AG04449 (cell line): Measurements from ENCODE around the gene GRM7.

Experiments used
- CTCF ChIA-PET: fragments of 350-600 bp; formaldehyde crosslinking; extraction: SDS; loops from one replicate; lab custom pipeline; 2021; ENCODE audit warnings: antibody characterized with exemption; lab: Yijun Ruan, JAX
- POLR2A ChIA-PET: fragments of 400-600, 350-600 bp; formaldehyde crosslinking; extraction: SDS; loops from one replicate; lab custom pipeline; 2020; ENCODE audit warnings: antibody characterized with exemption, inconsistent platforms; lab: Yijun Ruan, JAX
- DNase-seq: peaks from one replicate; pipeline ENCODE4 v3.0.0-alpha.2; 2010; ENCODE audit warnings: low read depth, low spot score
- H3K4me3 ChIP-seq: 2 replicates; pipeline ENCODE4 v1.5.1; 2011; ENCODE audit warnings: low read depth, mild to moderate bottlenecking, control low read depth, low read length
- TF ChIP-seq, protein P1 (sequence below): IDR thresholded peaks from one replicate; pipeline ENCODE4 v1.5.1; 2011; ENCODE audit warnings: mild to moderate bottlenecking, moderate library complexity, low read length, control low read depth, inconsistent platforms; ENCODE audit not compliant: insufficient read depth; ENCODE audit errors: missing control alignments

GRM7 gene

DNA sequence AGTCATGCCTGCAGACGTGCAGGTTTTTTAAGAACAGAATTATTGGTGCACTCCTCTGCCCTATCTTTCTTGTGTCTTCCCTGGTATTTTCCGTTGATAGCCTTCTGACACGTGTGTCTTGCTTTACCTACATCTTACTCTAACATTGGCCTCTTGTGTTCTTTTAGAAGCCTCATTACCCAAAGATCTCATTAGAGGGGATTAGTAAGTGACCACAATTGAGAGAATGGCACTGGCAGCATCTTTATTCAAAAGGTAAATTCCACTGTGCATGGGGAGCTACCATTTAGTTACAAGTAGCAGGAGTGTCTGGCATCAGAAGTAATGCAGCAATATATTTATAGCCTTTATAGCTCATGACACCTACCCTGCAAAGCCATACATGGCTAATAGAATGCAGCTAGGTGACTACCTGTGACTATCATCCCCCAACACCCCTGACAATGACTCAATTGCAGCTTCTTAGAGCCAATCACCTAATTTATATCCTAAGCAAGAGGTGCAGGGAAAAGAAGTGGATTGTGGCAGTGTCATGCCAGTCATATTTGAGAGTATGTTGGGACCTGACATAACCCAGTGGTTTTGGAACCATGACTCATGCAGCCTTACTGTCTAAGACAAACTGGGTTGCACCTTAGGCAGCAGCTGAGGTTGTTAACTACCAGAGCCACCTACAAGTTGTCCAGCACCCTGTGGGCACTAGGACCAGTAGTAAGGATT, 164.8 kb downstream of the GRM7 start:
- no peak for DNase-seq
- ChIA-PET POLR2A (no interaction called here), CTCF (no interaction called here)
- no peak overlapping the region for H3K4me3 ChIP-seq
- TF ChIP-seq, protein P1, sequence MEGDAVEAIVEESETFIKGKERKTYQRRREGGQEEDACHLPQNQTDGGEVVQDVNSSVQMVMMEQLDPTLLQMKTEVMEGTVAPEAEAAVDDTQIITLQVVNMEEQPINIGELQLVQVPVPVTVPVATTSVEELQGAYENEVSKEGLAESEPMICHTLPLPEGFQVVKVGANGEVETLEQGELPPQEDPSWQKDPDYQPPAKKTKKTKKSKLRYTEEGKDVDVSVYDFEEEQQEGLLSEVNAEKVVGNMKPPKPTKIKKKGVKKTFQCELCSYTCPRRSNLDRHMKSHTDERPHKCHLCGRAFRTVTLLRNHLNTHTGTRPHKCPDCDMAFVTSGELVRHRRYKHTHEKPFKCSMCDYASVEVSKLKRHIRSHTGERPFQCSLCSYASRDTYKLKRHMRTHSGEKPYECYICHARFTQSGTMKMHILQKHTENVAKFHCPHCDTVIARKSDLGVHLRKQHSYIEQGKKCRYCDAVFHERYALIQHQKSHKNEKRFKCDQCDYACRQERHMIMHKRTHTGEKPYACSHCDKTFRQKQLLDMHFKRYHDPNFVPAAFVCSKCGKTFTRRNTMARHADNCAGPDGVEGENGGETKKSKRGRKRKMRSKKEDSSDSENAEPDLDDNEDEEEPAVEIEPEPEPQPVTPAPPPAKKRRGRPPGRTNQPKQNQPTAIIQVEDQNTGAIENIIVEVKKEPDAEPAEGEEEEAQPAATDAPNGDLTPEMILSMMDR: no peak

DNA sequence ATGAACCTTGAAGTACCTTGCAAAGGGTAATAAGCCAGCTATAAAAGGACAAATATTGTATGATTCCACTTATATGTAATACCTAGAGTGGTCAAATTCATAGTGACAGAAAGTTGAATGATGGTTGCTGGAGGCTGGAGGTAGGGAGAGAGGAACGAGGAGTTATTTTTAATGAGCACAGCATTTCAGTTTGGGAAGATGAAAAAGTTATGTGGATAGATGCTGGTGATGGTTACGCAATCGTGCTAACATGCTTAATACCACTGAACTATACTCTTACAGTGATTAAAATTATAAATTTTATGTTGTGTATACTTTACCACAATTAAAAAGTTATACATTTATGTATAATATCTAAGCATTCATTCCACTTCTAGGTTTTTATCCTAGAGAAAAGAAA, 168.6 kb downstream of the GRM7 start:
- DNase-seq: no peak
- ChIA-PET POLR2A (no interaction called here), CTCF (no interaction called here)
- TF ChIP-seq, protein P1: no peak
- H3K4me3 ChIP-seq: no peak overlapping the region

DNA sequence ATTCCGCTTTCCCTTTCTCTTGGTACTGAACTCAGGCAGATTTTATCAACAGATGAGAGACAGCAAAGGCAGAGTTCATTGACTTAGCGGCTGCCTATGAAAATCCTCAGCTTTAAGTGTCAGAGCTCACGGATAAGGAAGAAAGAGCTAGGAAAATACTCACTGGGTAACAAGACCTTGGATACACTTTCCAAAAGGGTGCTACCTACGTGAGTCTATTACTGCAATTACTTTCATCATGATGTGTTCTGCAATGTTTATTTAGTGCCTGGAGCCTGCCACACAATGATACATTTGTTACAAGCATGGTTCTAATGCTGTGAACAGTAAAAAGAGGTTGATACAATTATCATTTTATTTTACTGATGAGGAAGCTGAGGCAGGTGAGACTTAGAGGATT, 177.5 kb downstream of the GRM7 start:
- H3K4me3 ChIP-seq: no peak overlapping the region
- TF ChIP-seq, protein P1: no peak
- POLR2A ChIA-PET: no interaction called here
- CTCF ChIA-PET: no interaction called here
- no peak for DNase-seq

DNA sequence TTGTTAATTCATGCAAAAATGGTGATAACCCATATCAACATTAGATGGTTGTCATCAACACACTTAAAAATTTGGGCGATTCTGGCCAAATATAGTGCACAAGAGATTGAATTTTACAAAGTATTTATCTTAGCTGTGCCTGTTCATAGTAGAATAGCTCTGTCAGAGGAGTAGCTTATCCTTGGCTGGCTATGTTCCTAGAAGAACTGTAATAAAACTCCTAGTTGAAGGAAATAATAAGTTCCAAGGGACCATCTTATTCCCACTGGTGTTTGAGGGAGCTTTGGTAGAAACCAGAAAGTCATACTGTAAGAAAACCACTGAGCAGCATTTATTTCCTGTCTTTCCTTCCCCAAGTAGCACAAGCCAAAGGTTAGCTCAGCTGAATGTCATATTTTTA, 201.8 kb downstream of the GRM7 start:
- DNase-seq: no peak
- CTCF ChIA-PET: no interaction called here

DNA sequence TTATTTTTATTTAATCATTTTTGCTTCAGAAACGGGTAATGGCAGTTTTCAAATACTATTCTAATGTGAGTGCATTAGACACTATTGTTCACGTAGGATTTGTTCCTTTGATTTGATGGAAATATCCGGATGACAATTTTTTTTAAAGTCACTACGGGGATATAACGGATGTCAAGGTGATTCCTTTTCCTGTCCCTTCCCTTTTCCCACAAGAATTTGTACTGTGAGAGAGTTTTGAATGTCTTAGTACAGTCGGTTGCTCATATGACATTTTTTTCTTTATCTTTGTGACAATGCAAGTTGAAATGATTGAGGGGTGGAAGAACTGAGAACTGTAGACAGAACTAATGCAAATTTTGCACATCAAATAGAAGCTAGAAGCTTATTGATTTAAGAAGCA, 209.5 kb downstream of the GRM7 start:
- POLR2A ChIA-PET: no interaction called here
- no peak for DNase-seq
- CTCF ChIA-PET: no interaction called here

More for the DNA sequence above, 201.8 kb downstream of the GRM7 start:
- POLR2A ChIA-PET: no interaction called here
- H3K4me3 ChIP-seq: no peak overlapping the region
- TF ChIP-seq, protein P1: no peak

DNA sequence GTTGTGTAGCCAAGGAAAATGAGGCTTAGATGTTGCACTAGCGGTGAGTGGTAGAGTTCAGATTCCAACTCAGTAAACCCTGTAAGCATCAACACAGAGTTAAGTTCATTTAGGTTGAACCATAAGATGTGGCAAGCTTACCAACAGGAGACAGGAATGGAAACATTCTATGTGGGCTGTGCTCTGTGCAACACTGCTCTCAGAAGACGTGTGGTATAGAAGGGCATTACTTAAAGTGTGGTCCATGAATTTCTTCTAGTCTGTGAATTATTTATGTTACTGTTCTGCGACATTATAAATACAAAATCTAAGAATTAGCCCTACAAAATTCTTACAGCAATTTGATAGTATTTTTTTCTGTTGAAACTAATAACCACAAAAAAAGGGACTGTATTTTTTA, 213.3 kb downstream of the GRM7 start:
- CTCF ChIA-PET: no interaction called here
- POLR2A ChIA-PET: no interaction called here

More for the DNA sequence above, 209.5 kb downstream of the GRM7 start:
- TF ChIP-seq, protein P1: no peak
- H3K4me3 ChIP-seq: no peak overlapping the region

More for the DNA sequence above, 213.3 kb downstream of the GRM7 start:
- no peak for DNase-seq
- TF ChIP-seq, protein P1: no peak
- no peak overlapping the region for H3K4me3 ChIP-seq
